ENCODE measurements around the gene EPB41. TPM values are rescaled to one million over a fixed set of nuclear protein-coding genes. Genes with fewer than 3 reads are reported as not detected.
"Not testable (repeated sequence)": the region's sequence is repeated elsewhere in the genome, so short reads cannot be mapped to it uniquely, and the experiment has no call there.

The EPB41 gene
- total RNA-seq, 4 donors from 2014 or later = 28.5 to 43.9 (median 41.8) TPM

GRCh38 chr1:29044010-29044409 lies 129.6 kb downstream of the EPB41 start:
- DNase-seq = no peak
- intact Hi-C loops (cut with DNase I) = loop anchor here (10.0 kb wide), 1 partner anchor 161 kb away; no protein-coding TSS in a partner anchor
- Histone ChIP-seq H3K4me3 (no peak overlapping the region), H3K36me3 (peaks cover 0 to 62% (median 5%) of the 10 kb centered on the region in 3 donors), H3K9me3 (no peaks in the 10 kb centered on the region), H3K27ac (no peak overlapping the region), H3K27me3 (no peaks in the 10 kb centered on the region), H3K4me1 (no peaks in the 10 kb centered on the region)
- TF ChIP-seq CTCF (IDR thresholded peaks at IDR 0.05) (no peak), POLR2A (IDR thresholded peaks at IDR 0.05) (no peak)

- intact Hi-C loops (cut with DNase I) = loop anchor here (10.0 kb wide), 1 partner anchor 159 kb away; no protein-coding TSS in a partner anchor
- WGBS, 2 donors = 78 to 100% methylated on average over 1 of the region's 1 CpG
These were observed 131.3 kb downstream of the EPB41 start for GRCh38 chr1:29045663-29046062.

GRCh38 chr1:29047142-29047541 lies 132.8 kb downstream of the EPB41 start:
- Histone ChIP-seq H3K27ac (no peak overlapping the region), H3K4me1 (no peaks in the 10 kb centered on the region), H3K4me3 (no peak overlapping the region), H3K27me3 (no peaks in the 10 kb centered on the region), H3K9me3 (no peaks in the 10 kb centered on the region), H3K36me3 (peaks cover 0 to 35% (median 0%) of the 10 kb centered on the region in 3 donors)
- DNase-seq = no peak
- TF ChIP-seq CTCF (IDR thresholded peaks at IDR 0.05) = no peak
- no peak for TF ChIP-seq POLR2A (IDR thresholded peaks at IDR 0.05)
- intact Hi-C loops (cut with DNase I) = loop anchor here (10.0 kb wide), 1 partner anchor 158 kb away; no protein-coding TSS in a partner anchor
- WGBS, 2 donors = 55 to 82% methylated on average over 5 of the region's 5 CpGs

More at GRCh38 chr1:29045663-29046062, 131.3 kb downstream of the EPB41 start:
- not testable (repeated sequence) for DNase-seq, H3K4me1 ChIP-seq, H3K4me3 ChIP-seq, H3K9me3 ChIP-seq, H3K27ac ChIP-seq, H3K27me3 ChIP-seq
- H3K36me3 ChIP-seq = peaks cover 0 to 50% (median under 1%) of the 10 kb centered on the region in 3 donors

- H3K27ac ChIP-seq = no peak overlapping the region
- no peaks in the 10 kb centered on the region for H3K27me3 ChIP-seq
- no peaks in the 10 kb centered on the region for H3K9me3 ChIP-seq
- H3K4me1 ChIP-seq = peaks cover 0 to 3% (median 0%) of the 10 kb centered on the region in 3 donors
- intact Hi-C loops (cut with DNase I) = no loop called here
- no peak overlapping the region for H3K4me3 ChIP-seq
- no peak for TF ChIP-seq CTCF (IDR thresholded peaks at IDR 0.05)
- peaks cover 0 to 44% (median 0%) of the 10 kb centered on the region in 3 donors for H3K36me3 ChIP-seq
- WGBS, 2 donors = 75 to 81% methylated on average over 1 of the region's 1 CpG
- DNase-seq = no peak
These were observed 135.8 kb downstream of the EPB41 start for GRCh38 chr1:29050166-29050565.

- no peaks in the 10 kb centered on the region for H3K9me3 ChIP-seq
- no peak for DNase-seq
- no peak for TF ChIP-seq POLR2A (IDR thresholded peaks at IDR 0.05)
- TF ChIP-seq CTCF (IDR thresholded peaks at IDR 0.05) = no peak
- H3K27ac ChIP-seq = no peak overlapping the region
- intact Hi-C loops (cut with DNase I) = no loop called here
- no peak overlapping the region for H3K4me3 ChIP-seq
- peaks cover 0 to 48% (median 0%) of the 10 kb centered on the region in 3 donors for H3K36me3 ChIP-seq
- H3K27me3 ChIP-seq = no peaks in the 10 kb centered on the region
- peaks cover 0 to 3% (median 0%) of the 10 kb centered on the region in 3 donors for H3K4me1 ChIP-seq
- 43 to 64% methylated on average over 2 of the region's 2 CpGs for WGBS, 2 donors
These were observed 137.7 kb downstream of the EPB41 start for GRCh38 chr1:29052100-29052499.

- H3K9me3 ChIP-seq = no peaks in the 10 kb centered on the region
- H3K36me3 ChIP-seq = peaks cover 0 to 40% (median 0%) of the 10 kb centered on the region in 3 donors
- intact Hi-C loops (cut with DNase I) = no loop called here
- TF ChIP-seq CTCF (IDR thresholded peaks at IDR 0.05) = no peak
- TF ChIP-seq POLR2A (IDR thresholded peaks at IDR 0.05) = no peak
- H3K27me3 ChIP-seq = no peaks in the 10 kb centered on the region
- no peak overlapping the region for H3K4me3 ChIP-seq
- DNase-seq = no peak
- peaks cover 0 to 3% (median 0%) of the 10 kb centered on the region in 3 donors for H3K4me1 ChIP-seq
- 85 to 86% methylated on average over 7 of the region's 7 CpGs for WGBS, 2 donors
- no peak overlapping the region for H3K27ac ChIP-seq
These were observed 138.6 kb downstream of the EPB41 start for GRCh38 chr1:29052941-29053340.

Measured in esophagus squamous epithelium (tissue), 5 donors.